Osteocyte (in vitro differentiated cells): Measurements from ENCODE around the gene GRHL1. TPM values are rescaled to one million over a fixed set of nuclear protein-coding genes. Genes with fewer than 3 reads are reported as not detected.

Experiments used
- DNase-seq: peaks from one replicate; pipeline ENCODE4 v3.0.0; 2021; ENCODE audit warnings: mixed read lengths; ENCODE audit not compliant: unreplicated experiment; ENCODE audit errors: extremely low spot score
- H3K27ac Mint-ChIP-seq: one replicate; pipeline ENCODE4 v1.8.0; 2021; ENCODE audit warnings: mild to moderate bottlenecking, mixed read lengths; ENCODE audit not compliant: unreplicated experiment
- H3K27me3 Mint-ChIP-seq: one replicate; pipeline ENCODE4 v1.8.0; 2021; ENCODE audit warnings: mixed read lengths; ENCODE audit not compliant: unreplicated experiment
- H3K36me3 Mint-ChIP-seq: one replicate; pipeline ENCODE4 v1.8.0; 2021; ENCODE audit warnings: mixed read lengths; ENCODE audit not compliant: unreplicated experiment
- H3K4me1 Mint-ChIP-seq: one replicate; pipeline ENCODE4 v1.8.0; 2021; ENCODE audit warnings: mixed read lengths; ENCODE audit not compliant: unreplicated experiment
- H3K4me3 Mint-ChIP-seq: one replicate; pipeline ENCODE4 v1.8.0; 2021; ENCODE audit warnings: mild to moderate bottlenecking, moderate library complexity, mixed read lengths; ENCODE audit not compliant: unreplicated experiment
- H3K9me3 Mint-ChIP-seq: one replicate; pipeline ENCODE4 v1.8.0; 2021; ENCODE audit warnings: mixed read lengths; ENCODE audit not compliant: unreplicated experiment
- total RNA-seq: library from RNA; stranded (reverse); gene quantifications from 2 replicates; pipeline ENCODE4 v1.2.1, GENCODE V29; 2021
- TF ChIP-seq, protein P1 (sequence below): fragments of 200-600 bp; sonication (generic); IDR thresholded peaks from 2 replicates; pipeline ENCODE4 v1.5.0; 2021; ENCODE audit warnings: antibody characterized with exemption, mild to moderate bottlenecking, moderate library complexity

Gene GRHL1
- total RNA-seq, 1 donor from 2014 or later = 0.32 TPM

DNA sequence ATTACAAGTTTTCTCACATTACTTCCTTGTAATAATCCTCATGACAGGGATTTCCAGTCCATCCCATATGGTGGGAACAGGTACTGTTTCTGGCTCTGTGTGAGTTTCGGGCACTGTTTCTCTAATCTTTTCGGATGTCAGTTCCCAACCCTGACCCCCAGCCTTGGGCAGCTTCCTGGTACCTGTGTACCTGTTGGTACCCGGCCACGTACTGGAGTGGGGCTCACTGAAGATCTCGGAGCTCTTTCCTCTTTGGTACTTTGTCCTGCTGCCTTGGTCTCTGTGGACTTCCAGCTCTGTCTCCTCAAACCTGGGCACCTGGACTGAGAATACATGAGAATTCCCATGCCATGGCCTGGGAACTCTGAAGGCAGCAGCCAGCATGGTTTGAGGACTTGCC is 36.8 kb downstream of the GRHL1 start:
- DNase-seq = no peak
- Mint-ChIP-seq H3K36me3 (no peaks in the 10 kb centered on the region), H3K4me1 (peaks cover 26% of the 10 kb centered on the region), H3K4me3 (no peak overlapping the region), H3K9me3 (no peaks in the 10 kb centered on the region), H3K27me3 (no peaks in the 10 kb centered on the region), H3K27ac (no peak overlapping the region)
- TF ChIP-seq, protein P1, sequence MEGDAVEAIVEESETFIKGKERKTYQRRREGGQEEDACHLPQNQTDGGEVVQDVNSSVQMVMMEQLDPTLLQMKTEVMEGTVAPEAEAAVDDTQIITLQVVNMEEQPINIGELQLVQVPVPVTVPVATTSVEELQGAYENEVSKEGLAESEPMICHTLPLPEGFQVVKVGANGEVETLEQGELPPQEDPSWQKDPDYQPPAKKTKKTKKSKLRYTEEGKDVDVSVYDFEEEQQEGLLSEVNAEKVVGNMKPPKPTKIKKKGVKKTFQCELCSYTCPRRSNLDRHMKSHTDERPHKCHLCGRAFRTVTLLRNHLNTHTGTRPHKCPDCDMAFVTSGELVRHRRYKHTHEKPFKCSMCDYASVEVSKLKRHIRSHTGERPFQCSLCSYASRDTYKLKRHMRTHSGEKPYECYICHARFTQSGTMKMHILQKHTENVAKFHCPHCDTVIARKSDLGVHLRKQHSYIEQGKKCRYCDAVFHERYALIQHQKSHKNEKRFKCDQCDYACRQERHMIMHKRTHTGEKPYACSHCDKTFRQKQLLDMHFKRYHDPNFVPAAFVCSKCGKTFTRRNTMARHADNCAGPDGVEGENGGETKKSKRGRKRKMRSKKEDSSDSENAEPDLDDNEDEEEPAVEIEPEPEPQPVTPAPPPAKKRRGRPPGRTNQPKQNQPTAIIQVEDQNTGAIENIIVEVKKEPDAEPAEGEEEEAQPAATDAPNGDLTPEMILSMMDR = no peak

DNA sequence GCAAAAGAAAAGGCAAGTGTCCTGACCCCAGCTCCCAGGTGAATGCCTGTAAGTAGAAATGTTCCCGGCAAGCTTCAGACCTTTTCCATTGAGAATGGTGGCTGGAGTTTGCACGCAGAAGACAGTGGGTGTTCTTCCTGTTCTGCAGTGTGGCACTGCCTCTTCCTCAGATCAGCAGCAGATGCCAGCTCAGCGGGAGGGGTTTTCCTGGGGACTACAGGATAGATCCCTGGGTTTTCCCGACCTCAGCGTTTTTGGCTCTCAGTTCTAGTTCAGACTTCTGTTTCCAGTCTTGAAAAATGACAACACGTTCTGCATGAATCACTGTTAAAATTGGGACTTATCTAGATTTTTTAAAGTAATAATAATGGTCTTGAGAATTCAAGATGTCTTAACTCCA is 39.2 kb downstream of the GRHL1 start:
- DNase-seq = no peak
- H3K4me3 Mint-ChIP-seq = peak overlapping the region; percentile 14
- peak overlapping the region; percentile 86 for H3K27ac Mint-ChIP-seq
- TF ChIP-seq, protein P1 = no peak
- peaks cover 23% of the 10 kb centered on the region for H3K4me1 Mint-ChIP-seq
- H3K9me3 Mint-ChIP-seq = no peaks in the 10 kb centered on the region
- no peaks in the 10 kb centered on the region for H3K36me3 Mint-ChIP-seq
- peaks cover under 1% of the 10 kb centered on the region for H3K27me3 Mint-ChIP-seq

DNA sequence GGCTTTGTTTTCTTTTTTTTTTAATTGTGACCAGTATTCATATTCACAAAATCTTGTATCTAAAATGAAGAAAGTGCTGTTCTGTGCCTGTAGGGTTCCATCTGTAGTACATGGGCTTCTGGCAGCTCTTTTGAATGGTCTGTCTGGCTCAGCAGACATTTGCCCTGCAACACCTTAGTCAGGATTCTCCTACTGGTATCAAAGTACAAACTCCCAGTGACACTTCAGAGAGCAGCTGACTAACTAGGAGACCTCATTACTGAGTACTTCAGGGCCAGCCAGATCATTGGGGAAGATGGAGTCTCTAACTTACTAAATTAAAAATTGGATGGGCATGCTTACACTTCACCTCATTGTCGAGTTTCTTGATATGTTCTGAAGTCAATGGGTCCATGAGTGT is 39.7 kb downstream of the GRHL1 start:
- peaks cover 23% of the 10 kb centered on the region for H3K4me1 Mint-ChIP-seq
- TF ChIP-seq, protein P1 = no peak
- H3K27me3 Mint-ChIP-seq = peaks cover 5% of the 10 kb centered on the region
- no peaks in the 10 kb centered on the region for H3K36me3 Mint-ChIP-seq
- DNase-seq = no peak
- H3K27ac Mint-ChIP-seq = peak overlapping the region; percentile 86
- no peak overlapping the region for H3K4me3 Mint-ChIP-seq
- no peaks in the 10 kb centered on the region for H3K9me3 Mint-ChIP-seq

DNA sequence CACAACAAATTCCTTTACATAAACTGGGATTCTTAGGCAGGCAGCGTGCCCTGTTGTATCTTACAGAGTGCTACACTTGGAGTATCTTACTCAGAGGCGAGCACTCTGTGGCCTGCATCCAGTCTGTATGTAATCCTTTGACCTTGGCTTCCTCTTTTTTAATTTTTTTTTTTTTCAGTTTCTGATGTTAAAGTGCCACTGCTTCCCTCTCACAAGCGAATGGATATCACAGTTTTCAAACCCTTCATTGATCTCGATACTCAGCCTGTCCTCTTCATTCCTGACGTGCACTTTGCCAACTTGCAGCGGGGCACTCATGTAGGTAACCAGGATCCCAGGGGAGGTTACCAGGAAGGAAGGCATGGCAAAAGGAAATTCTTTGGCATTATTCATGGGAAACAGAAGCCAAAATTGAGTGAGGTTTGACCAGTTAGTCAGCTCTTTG is 40.4 kb downstream of the GRHL1 start:
- Mint-ChIP-seq H3K4me3 (no peak overlapping the region), H3K27ac (no peak overlapping the region), H3K4me1 (peaks cover 26% of the 10 kb centered on the region), H3K27me3 (peaks cover 5% of the 10 kb centered on the region), H3K9me3 (no peaks in the 10 kb centered on the region), H3K36me3 (no peaks in the 10 kb centered on the region)
- TF ChIP-seq, protein P1 = no peak
- no peak for DNase-seq

DNA sequence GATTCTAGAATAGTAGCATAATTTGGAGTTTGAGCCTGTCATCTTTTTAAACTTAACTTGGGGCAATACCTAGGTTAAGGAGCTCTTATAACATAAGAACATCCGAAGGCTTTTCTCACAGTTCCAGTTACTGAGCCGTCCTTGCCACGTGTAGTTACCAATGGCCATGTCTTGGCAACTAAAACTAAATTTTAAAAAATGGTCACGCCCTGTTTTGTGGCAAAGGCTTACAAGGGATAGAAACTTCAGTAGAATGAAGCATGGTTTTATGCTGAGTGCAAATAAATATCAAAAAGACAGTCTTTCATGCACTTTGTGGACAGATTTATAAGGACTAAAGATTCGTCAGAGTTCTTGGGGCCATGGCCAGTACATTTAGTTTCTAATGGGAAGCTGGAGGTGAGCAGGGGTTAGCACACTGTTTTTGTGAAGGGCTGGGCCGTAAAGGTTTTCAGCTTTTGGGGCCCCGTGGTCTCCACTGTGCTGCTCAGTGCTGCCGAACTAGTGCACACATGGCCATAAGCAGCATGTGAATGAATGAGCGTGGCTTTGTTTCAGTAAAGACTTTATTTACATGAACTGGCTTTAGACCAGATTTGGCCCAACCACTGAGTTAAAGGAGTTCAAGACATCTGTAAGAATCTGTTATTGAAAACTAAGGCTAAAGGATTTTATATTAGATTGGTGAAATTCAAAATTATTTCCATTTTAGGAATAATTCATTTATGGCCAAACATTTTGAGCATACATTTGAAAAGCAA is 41.1 kb downstream of the GRHL1 start:
- no peak for DNase-seq
- H3K27ac Mint-ChIP-seq = no peak overlapping the region
- H3K9me3 Mint-ChIP-seq = no peaks in the 10 kb centered on the region
- peaks cover 28% of the 10 kb centered on the region for H3K4me1 Mint-ChIP-seq
- no peaks in the 10 kb centered on the region for H3K36me3 Mint-ChIP-seq
- H3K4me3 Mint-ChIP-seq = no peak overlapping the region
- TF ChIP-seq, protein P1 = no peak
- H3K27me3 Mint-ChIP-seq = peaks cover 5% of the 10 kb centered on the region
